Neural cell (in vitro differentiated cells): Measurements from ENCODE around the gene SHISA3. TPM values are rescaled to one million over a fixed set of nuclear protein-coding genes. Genes with fewer than 3 reads are reported as not detected.

Experiments used
- REST ChIP-seq: IDR thresholded peaks from 2 replicates; pipeline ENCODE4 v1.6.1; 2012; ENCODE audit warnings: borderline replicate concordance
- polyA plus RNA-seq: library from polyadenylated mRNA; depleted of rRNA; stranded (reverse); fragments of >200 nt; gene quantifications from 2 replicates; pipeline ENCODE4 v1.2.3, GENCODE V29; 2014

SHISA3 gene
- polyA plus RNA-seq, 1 donor from 2014 or later = not detected

DNA sequence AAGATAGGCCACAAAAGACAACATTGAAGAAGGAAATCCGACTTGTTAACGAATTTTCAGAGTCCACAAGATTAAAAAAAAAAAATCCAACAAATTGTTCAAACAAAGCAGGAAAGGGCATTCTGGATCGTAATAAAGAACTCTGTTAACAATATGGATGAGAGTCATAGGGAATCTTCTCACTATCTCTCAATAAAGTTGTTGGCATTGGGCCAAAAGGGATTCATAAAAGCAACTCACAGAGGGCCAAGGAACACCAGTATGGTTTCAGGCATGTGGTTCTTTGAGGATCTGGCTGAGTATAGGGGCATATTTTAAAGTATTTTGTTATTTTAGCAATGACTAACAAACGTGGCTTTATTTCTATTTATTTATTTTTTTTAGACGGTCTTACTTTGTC, 49.5 kb downstream of the SHISA3 start (continued):
- TF ChIP-seq REST = no peak

Other genes starting within 250 kb of the SHISA3 start
- 0.68 and 1.1 TPM in 2 replicates for gene BEND4, start 244.8 kb upstream of the SHISA3 start, polyA plus RNA-seq